ENCODE measurements around the gene LUZP1.
"Not testable (repeated sequence)": the region's sequence is repeated elsewhere in the genome, so short reads cannot be mapped to it uniquely, and the experiment has no call there.

The LUZP1 gene

GRCh38 chr1:23196627-23197328, 28.1 kb upstream of the LUZP1 start:
- Mint-ChIP-seq H3K27ac (no peak overlapping the region), H3K4me1 (peaks cover 3% of the 10 kb centered on the region), H3K9me3 (no peaks in the 10 kb centered on the region), H3K36me3 (no peaks in the 10 kb centered on the region), H3K27me3 (peaks cover 28% of the 10 kb centered on the region), H3K4me3 (no peak overlapping the region)
- no peak for ATAC-seq

GRCh38 chr1:23194119-23194984, 25.7 kb upstream of the LUZP1 start:
- no peaks in the 10 kb centered on the region for H3K9me3 Mint-ChIP-seq
- no peaks in the 10 kb centered on the region for H3K4me1 Mint-ChIP-seq
- no peak for ATAC-seq
- H3K4me3 Mint-ChIP-seq: no peak overlapping the region
- H3K36me3 Mint-ChIP-seq: no peaks in the 10 kb centered on the region
- H3K27me3 Mint-ChIP-seq: peaks cover 41% of the 10 kb centered on the region
- no peak overlapping the region for H3K27ac Mint-ChIP-seq

- Mint-ChIP-seq H3K4me1 (no peaks in the 10 kb centered on the region), H3K27me3 (peaks cover 41% of the 10 kb centered on the region), H3K9me3 (no peaks in the 10 kb centered on the region), H3K36me3 (no peaks in the 10 kb centered on the region), H3K4me3 (no peak overlapping the region), H3K27ac (no peak overlapping the region)
- peak; percentile 31 for ATAC-seq
Measured at GRCh38 chr1:23193391-23194118, 24.9 kb upstream of the LUZP1 start.

- Mint-ChIP-seq H3K36me3 (no peaks in the 10 kb centered on the region), H3K27me3 (peaks cover 41% of the 10 kb centered on the region), H3K9me3 (no peaks in the 10 kb centered on the region), H3K4me1 (no peaks in the 10 kb centered on the region), H3K4me3 (no peak overlapping the region), H3K27ac (no peak overlapping the region)
- no peak for ATAC-seq
Measured at GRCh38 chr1:23191199-23191598, 22.5 kb upstream of the LUZP1 start.

GRCh38 chr1:23188936-23189452, 20.3 kb upstream of the LUZP1 start:
- H3K4me1 Mint-ChIP-seq, H3K9me3 Mint-ChIP-seq, H3K27ac Mint-ChIP-seq, ATAC-seq, H3K36me3 Mint-ChIP-seq, H3K4me3 Mint-ChIP-seq: not testable (repeated sequence)
- H3K27me3 Mint-ChIP-seq: peaks cover 33% of the 10 kb centered on the region

- Mint-ChIP-seq H3K9me3 (no peaks in the 10 kb centered on the region), H3K4me1 (peaks cover 6% of the 10 kb centered on the region), H3K36me3 (no peaks in the 10 kb centered on the region), H3K4me3 (no peak overlapping the region), H3K27ac (no peak overlapping the region), H3K27me3 (peaks cover 30% of the 10 kb centered on the region)
- no peak for ATAC-seq
Measured at GRCh38 chr1:23188434-23188884, 19.8 kb upstream of the LUZP1 start.

- no peaks in the 10 kb centered on the region for H3K9me3 Mint-ChIP-seq
- ATAC-seq: no peak
- H3K4me3 Mint-ChIP-seq: no peak overlapping the region
- H3K27ac Mint-ChIP-seq: no peak overlapping the region
- H3K27me3 Mint-ChIP-seq: peaks cover 22% of the 10 kb centered on the region
- no peaks in the 10 kb centered on the region for H3K36me3 Mint-ChIP-seq
- H3K4me1 Mint-ChIP-seq: peaks cover 6% of the 10 kb centered on the region
Measured at GRCh38 chr1:23187637-23188036, 19.0 kb upstream of the LUZP1 start.

GRCh38 chr1:23185381-23185780, 16.7 kb upstream of the LUZP1 start:
- Mint-ChIP-seq H3K4me3 (no peak overlapping the region), H3K36me3 (no peaks in the 10 kb centered on the region), H3K4me1 (peaks cover 6% of the 10 kb centered on the region), H3K27ac (no peak overlapping the region), H3K9me3 (no peaks in the 10 kb centered on the region), H3K27me3 (peaks cover 10% of the 10 kb centered on the region)
- ATAC-seq: no peak

GRCh38 chr1:23184212-23184934, 15.7 kb upstream of the LUZP1 start:
- Mint-ChIP-seq H3K4me1 (peaks cover 7% of the 10 kb centered on the region), H3K9me3 (no peaks in the 10 kb centered on the region), H3K4me3 (peak overlapping the region; percentile 70), H3K36me3 (no peaks in the 10 kb centered on the region), H3K27ac (no peak overlapping the region), H3K27me3 (no peaks in the 10 kb centered on the region)
- ATAC-seq: no peak

GRCh38 chr1:23179862-23180261, 11.2 kb upstream of the LUZP1 start:
- no peak for ATAC-seq
- H3K27me3 Mint-ChIP-seq: no peaks in the 10 kb centered on the region
- peaks cover 28% of the 10 kb centered on the region for H3K4me1 Mint-ChIP-seq
- no peaks in the 10 kb centered on the region for H3K9me3 Mint-ChIP-seq
- no peaks in the 10 kb centered on the region for H3K36me3 Mint-ChIP-seq
- no peak overlapping the region for H3K4me3 Mint-ChIP-seq
- H3K27ac Mint-ChIP-seq: no peak overlapping the region

GRCh38 chr1:23178950-23179349, 10.3 kb upstream of the LUZP1 start:
- Mint-ChIP-seq H3K4me1 (peaks cover 30% of the 10 kb centered on the region), H3K27me3 (no peaks in the 10 kb centered on the region), H3K9me3 (peaks cover 3% of the 10 kb centered on the region), H3K36me3 (no peaks in the 10 kb centered on the region), H3K4me3 (peak overlapping the region; percentile 7), H3K27ac (peak overlapping the region; percentile 69)
- no peak for ATAC-seq

- Mint-ChIP-seq H3K4me3 (peak overlapping the region; percentile 78), H3K27me3 (no peaks in the 10 kb centered on the region), H3K9me3 (peaks cover 3% of the 10 kb centered on the region), H3K4me1 (peaks cover 30% of the 10 kb centered on the region), H3K27ac (peak overlapping the region; percentile 69), H3K36me3 (no peaks in the 10 kb centered on the region)
- no peak for ATAC-seq
Measured at GRCh38 chr1:23178414-23178813, 9.8 kb upstream of the LUZP1 start.

- Mint-ChIP-seq H3K4me1 (peaks cover 30% of the 10 kb centered on the region), H3K27me3 (no peaks in the 10 kb centered on the region), H3K9me3 (peaks cover 3% of the 10 kb centered on the region), H3K36me3 (no peaks in the 10 kb centered on the region), H3K4me3 (peak overlapping the region; percentile 78), H3K27ac (peak overlapping the region; percentile 69)
- peak; percentile 93 for ATAC-seq
Measured at GRCh38 chr1:23177438-23178380, 9.1 kb upstream of the LUZP1 start.

- Mint-ChIP-seq H3K4me3 (peak overlapping the region; percentile 78), H3K36me3 (no peaks in the 10 kb centered on the region), H3K9me3 (peaks cover 3% of the 10 kb centered on the region), H3K27me3 (no peaks in the 10 kb centered on the region), H3K4me1 (peaks cover 30% of the 10 kb centered on the region), H3K27ac (peak overlapping the region; percentile 69)
- ATAC-seq: no peak
Measured at GRCh38 chr1:23177031-23177430, 8.4 kb upstream of the LUZP1 start.

All from stimulated activated memory B cell treated with anti-CD40 and anti-IgM and Interleukin-4, amounts not matched to agents 10 μg/mL and 1 μg/mL and 100 μg/mL, for 72 hours (primary cell).